GM18526 (cell line): Measurements from ENCODE around the gene RNLS.

Experiments used
- POLR2A ChIP-seq: IDR thresholded peaks from 3 replicates; pipeline ENCODE4 v1.6.1; 2011; ENCODE audit not compliant: insufficient read length; ENCODE audit errors: extremely low read depth

RNLS gene

DNA sequence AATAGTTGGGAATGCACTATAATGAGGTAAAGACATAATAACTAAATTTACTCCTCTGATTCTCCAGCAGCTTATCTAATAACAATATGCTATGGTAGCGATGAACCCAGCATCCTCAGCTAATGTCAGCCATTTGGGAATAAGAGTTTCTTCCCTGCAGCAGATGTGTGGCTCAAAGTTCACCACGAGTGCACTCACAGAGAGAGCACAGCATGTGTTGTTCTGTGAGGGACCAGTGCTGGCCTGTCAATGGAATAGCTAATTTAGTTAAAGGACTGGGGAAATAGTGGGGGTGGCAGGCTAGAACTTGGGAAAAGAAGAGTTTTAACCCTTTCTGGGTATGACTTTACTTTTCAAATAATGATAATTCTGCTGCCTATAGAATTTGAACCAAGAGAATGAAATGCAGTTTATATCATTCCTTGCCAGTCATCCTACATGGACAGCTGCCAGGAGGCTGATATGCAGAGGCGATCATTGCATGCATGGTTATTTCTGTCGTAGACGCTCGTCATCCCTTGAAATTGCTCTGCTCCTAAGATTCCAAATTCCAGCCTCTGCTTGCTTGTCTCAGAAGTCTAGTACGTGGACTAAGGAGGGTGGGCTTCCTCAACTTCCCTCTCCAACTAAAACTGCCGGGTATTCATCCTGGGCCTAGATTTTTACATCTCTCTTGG, 355.6 kb downstream of the RNLS start:
- no peak for TF ChIP-seq POLR2A

DNA sequence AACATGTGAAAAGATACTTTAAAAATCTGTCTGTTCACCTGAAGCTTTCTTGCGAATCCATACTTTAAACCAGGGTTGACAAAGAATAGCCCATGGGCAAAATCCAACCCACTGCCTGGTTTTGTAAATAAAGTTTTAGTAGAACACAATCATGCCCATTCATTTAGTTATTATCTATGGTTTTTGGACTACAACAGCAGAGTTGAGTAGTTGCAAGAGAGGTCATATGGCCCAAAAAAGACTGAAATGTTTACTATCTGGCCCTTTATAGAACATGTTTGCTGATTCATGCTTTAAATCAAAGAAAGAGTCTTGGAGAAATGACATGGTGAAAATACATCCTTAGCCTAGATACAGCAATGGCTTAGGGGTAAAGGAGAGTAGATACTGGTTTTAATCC, 356.2 kb downstream of the RNLS start:
- no peak for TF ChIP-seq POLR2A

DNA sequence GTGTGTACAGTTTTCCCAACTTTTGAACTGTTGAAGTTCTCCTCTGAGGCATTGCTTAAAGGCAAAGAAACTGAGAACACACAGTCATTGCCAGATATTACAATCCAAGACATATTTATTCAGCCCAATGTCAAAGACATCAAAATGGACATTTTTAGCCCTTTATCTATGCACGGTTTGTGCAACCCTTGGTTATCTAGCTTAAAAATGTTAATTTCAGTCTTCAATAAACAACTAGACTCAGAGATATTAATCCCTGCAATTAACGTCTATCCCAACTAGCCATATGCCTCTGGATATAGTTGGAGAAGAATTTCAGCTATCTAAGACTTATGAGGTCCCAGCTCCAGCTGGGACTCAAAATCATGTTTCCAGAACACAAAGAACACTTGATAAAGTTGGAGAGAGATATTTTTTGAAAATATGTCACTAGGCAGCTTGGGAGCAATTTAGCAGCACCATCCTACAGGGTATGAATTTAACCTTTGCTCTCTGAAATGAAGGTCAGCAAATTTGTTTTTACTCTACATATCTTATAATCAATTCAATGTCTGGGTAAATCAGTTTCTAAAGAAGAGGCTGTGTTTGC, 357.0 kb downstream of the RNLS start:
- no peak for TF ChIP-seq POLR2A
